Dedifferentiated amniotic fluid mesenchymal stem cell (primary cell): ENCODE data around the gene CYB561A3.

ENCODE experiments used
- DNase-seq: peaks from one replicate; pipeline ENCODE4 v3.0.0-alpha.2; 2016; ENCODE audit errors: extremely low spot score

Gene CYB561A3

GRCh38 chr11:61325649-61326414 is 35.9 kb downstream of the CYB561A3 start:
- DNase-seq, result no peak

GRCh38 chr11:61315260-61315659 is 46.4 kb downstream of the CYB561A3 start:
- no peak for DNase-seq

- DNase-seq, result no peak
Observed at GRCh38 chr11:61310749-61311148, 50.9 kb downstream of the CYB561A3 start.

GRCh38 chr11:61309739-61310138 is 51.9 kb downstream of the CYB561A3 start:
- DNase-seq, result no peak

- no peak for DNase-seq
Observed at GRCh38 chr11:61309141-61309540, 52.5 kb downstream of the CYB561A3 start.

GRCh38 chr11:61307354-61307753 is 54.3 kb downstream of the CYB561A3 start:
- no peak for DNase-seq

- DNase-seq, result no peak
Observed at GRCh38 chr11:61306221-61306620, 55.5 kb downstream of the CYB561A3 start.

- DNase-seq, result no peak
Observed at GRCh38 chr11:61305417-61305816, 56.3 kb downstream of the CYB561A3 start.

- no peak for DNase-seq
Observed at GRCh38 chr11:61303725-61304124, 58.0 kb downstream of the CYB561A3 start.

GRCh38 chr11:61302550-61302949 is 59.1 kb downstream of the CYB561A3 start:
- DNase-seq, result no peak
